Omental fat pad (tissue), 4 donors: Measurements from ENCODE around the gene NSDHL. TPM values are rescaled to one million over a fixed set of nuclear protein-coding genes. Genes with fewer than 3 reads are reported as not detected.
"Not testable (repeated sequence)": the region's sequence is repeated elsewhere in the genome, so short reads cannot be mapped to it uniquely, and the experiment has no call there.

Source experiments
- ATAC-seq: fragments of 150-250 bp; one replicate; pipeline ENCODE4 v1.9.1; 2016; ENCODE audit warnings: mild to moderate bottlenecking, moderate library complexity; ENCODE audit not compliant: low FRiP score
- DNase-seq: peaks from one replicate; pipeline ENCODE4 v3.0.0-alpha.2; 2019; ENCODE audit warnings: low spot score
- CTCF ChIP-seq, 3 donors: fragments of 450-650 bp; IDR thresholded peaks; one replicate each; pipeline ENCODE4 v1.5.1; 2016 to 2017; ENCODE audit warnings: antibody characterized with exemption in 3 of 3, mild to moderate bottlenecking in 3 of 3, moderate library complexity in 2 of 3
- total RNA-seq, 4 donors: library from RNA; depleted of rRNA; stranded (reverse); fragments of >200 nt; gene quantifications; one replicate each; pipeline ENCODE4 v1.1.0, GENCODE V29; 2016

The NSDHL gene
- total RNA-seq, 4 donors from 2014 or later, result 13.2 to 55.3 (median 25.9) TPM

DNA sequence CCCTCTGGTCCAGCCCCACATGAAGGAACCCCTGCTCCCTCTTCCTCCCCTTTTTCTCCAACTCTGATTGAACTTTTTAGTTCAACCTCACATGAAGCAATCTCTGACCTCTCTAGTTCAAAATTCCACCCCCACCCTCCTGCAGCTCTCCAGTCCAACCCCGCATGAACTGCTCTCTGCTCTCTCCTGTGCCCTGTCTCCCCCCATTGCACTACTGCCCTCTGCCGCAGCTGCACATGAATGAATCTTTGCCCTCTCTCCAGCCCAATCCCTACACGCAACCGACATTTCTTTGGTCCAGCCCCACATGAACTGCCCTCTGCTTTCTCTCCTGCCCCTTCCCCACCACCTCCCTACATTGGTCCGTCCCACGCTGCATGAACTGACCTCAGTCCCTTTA, 7.2 kb upstream of the NSDHL start:
- no peak for TF ChIP-seq CTCF (IDR thresholded peaks at IDR 0.05)
- ATAC-seq (no peak), DNase-seq (no peak)

GRCh38 chrX:152824841-152825374, 6.0 kb upstream of the NSDHL start:
- no peak for TF ChIP-seq CTCF (IDR thresholded peaks at IDR 0.05)
- ATAC-seq (no peak), DNase-seq (no peak)

GRCh38 chrX:152831391-152831790, 528 bp downstream of the NSDHL start:
- TF ChIP-seq CTCF (IDR thresholded peaks at IDR 0.05), result no peak
- ATAC-seq (no peak), DNase-seq (no peak)

DNA sequence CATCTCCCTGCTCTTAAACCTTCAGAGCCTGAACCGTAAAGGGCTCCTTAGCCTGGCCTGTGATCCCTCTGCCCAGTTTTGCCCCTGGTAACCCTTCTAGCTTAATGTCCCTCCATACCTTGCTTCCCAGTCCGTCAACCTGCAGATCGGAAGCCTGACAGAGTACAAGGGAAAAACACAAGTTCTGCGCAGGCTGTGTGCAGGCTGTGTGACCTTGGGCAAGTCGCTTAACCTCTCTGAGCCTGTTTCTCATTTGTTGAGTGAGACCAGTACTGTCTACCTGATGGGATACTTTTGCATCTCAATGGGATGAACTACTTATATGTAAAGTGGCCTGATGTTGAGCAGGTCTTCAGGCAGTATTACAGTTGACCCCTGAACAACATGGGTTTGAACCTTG, 1.7 kb downstream of the NSDHL start:
- no peak for DNase-seq
- no peak for ATAC-seq

GRCh38 chrX:152833378-152833777, 2.5 kb downstream of the NSDHL start:
- DNase-seq (no peak), ATAC-seq (no peak)
- no peak for TF ChIP-seq CTCF (IDR thresholded peaks at IDR 0.05)

More for the DNA sequence above, 1.7 kb downstream of the NSDHL start:
- TF ChIP-seq CTCF (IDR thresholded peaks at IDR 0.05), result no peak

- DNase-seq, ATAC-seq: not testable (repeated sequence)
Measured at GRCh38 chrX:152835470-152835869, 4.6 kb downstream of the NSDHL start.

DNA sequence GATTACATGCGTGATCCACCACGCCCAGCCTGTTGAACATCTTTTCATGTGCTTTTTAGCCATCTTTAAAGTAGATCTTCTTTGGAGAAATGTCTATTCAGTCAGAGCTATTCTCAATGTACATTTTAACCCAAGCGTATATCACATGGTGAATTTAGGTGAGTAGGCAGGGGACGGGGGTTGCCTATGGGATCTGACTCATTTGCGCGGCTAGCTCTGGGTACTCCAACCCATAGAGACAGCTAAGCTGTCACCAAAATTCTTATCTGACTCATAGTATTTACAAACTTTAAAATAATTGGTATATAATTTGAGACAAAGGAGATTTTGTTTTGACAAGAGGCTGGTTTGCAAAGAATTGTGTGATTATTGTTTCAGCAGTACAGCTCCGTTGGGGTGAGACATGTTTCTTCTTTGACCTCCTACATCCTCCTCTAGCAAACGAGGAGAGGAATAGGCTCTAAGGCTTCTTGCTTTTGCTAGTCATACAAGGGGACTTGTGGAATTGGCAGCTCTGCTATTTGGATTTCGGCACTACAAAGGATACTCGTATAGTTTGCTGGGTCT, 12.0 kb downstream of the NSDHL start:
- TF ChIP-seq CTCF (IDR thresholded peaks at IDR 0.05), result no peak
- DNase-seq, result no peak
- no peak for ATAC-seq
